Measurements from ENCODE around the gene CDH5.

The CDH5 gene

GRCh38 chr16:66374176-66374575 is 7.7 kb downstream of the CDH5 start:
- no peak for DNase-seq (ENCODE audit: low read depth in 2 of 2)

- no peak for DNase-seq (ENCODE audit: low read depth in 2 of 2)
These were observed 9.0 kb downstream of the CDH5 start for GRCh38 chr16:66375451-66375850.

DNA sequence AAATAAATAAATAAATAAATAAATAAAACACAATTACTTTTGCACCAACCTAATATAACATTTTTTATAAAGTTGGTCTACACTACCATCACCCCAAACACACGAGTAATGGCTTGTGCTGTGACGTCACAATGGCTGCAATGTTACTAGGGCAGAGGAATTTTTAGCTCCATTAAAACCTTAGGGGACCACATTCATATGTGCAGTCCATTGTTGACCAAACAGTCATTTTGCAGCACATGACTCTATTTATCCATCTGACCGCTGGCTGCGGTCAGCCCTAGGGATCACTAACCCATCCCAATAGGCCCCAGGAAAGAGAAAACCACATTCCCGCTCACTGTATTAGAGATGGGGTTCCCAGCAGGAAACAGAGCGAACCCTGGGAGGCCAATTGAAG is 9.6 kb downstream of the CDH5 start:
- no peak for DNase-seq (ENCODE audit: low read depth in 2 of 2)

DNA sequence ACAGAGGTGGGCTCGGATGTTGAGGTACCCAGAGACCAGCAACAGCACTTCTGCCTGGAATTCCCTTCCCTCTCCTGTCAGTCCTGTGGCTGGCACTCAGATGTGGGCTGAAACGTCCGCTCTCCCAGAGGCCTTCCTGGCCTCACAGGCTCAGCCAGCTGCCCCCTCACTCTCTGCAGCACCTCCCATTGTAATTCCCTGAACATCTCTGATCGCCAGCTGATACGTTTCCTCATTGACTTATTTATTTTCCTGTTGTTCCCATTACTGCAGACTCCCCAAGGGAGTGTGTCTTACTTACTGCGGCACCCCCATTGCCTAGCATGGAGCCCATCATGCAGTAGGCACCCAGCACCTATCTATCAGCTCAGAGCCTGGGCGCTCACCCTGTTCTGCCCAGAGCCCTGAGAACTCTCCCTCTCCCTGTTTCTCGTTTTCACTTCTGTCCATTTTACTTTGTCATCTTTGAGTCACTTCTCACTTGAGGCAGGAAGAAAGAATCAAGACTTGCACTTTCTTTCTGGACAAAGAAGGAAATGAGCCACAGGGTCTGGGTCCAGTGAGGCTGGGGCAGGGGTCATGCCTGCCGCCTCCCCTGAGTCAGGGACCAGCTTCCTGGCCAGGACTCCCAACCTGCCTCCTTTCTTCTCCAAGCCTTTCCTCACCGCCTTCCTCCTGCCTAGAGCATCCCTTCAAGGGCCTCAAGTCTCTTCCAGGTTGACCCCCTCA is 10.2 kb downstream of the CDH5 start:
- DNase-seq (ENCODE audit: low read depth in 2 of 2), result no peak

- DNase-seq (ENCODE audit: low read depth in 2 of 2), result no peak
These were observed 10.8 kb downstream of the CDH5 start for GRCh38 chr16:66377324-66377723.

GRCh38 chr16:66378741-66379570 is 12.5 kb downstream of the CDH5 start:
- DNase-seq (ENCODE audit: low read depth in 2 of 2), result no peak

GRCh38 chr16:66379571-66379941 is 13.1 kb downstream of the CDH5 start:
- no peak for DNase-seq (ENCODE audit: low read depth in 2 of 2)

- no peak for DNase-seq (ENCODE audit: low read depth in 2 of 2)
These were observed 13.9 kb downstream of the CDH5 start for GRCh38 chr16:66380421-66380820.

DNA sequence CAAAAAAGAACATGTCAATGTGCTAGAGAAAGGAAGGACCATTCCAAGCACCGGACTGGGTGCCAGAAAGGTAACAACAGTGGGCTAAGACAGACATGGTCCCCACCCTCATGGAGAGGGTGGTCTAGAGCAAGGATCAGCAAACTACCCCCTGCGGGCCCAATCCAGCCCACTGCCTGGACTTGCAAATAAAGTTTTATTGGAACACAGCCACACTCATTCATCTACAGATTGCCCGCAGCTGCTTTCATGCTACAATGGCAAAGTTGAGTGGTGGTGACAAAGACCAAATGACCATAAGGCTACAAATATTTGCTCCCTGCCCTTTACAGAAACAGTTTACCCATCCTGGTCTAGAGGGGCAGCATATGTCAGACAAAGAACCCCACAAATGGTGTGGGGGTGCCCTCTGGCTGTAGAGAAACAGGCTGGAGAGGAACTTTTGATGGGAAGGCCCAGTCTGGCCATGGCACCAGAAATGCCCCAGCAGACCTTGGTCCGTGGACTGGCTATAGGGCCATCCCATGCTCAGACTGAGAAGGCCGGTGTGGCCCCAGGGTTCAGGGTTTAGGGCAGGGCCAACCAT is 15.2 kb downstream of the CDH5 start:
- no peak for DNase-seq (ENCODE audit: low read depth in 2 of 2)

DNA sequence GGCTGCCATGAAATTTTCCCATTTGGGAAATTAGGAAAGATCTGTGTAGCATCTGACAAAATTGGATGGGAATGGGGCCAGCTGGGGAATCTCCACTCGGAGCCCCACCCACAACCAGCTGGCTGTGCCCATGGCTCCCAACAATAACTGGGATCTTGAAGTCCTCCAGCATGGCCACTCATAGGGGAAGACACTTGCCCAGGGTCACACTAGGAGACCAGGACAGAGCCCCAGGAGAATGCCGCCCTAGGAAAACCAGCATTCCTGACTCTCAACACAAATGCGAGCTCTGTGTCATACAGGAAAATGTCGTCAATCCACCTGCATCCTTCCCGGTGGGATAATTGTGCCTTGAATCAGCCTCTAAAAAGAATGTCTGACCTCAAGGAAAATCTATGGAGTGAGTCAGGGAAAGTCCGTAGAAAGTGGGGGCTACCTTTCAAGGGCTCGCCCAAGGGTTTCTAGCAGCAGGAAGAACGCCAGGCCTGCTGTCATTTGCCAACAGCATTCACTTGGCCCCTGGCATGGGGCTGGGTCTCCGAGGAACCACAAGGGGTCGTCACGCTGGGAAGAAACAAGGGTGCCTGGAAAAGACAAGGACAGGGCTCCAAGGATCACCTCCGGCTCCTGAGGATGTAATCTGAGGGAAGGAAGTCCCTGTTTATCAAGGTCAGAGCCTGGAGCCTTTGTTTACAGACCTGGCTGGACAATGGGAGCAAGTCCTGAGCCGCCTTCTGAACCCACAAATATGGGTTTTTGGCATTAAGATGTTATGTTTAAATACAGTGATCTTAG is 15.9 kb downstream of the CDH5 start:
- no peak for DNase-seq (ENCODE audit: low read depth in 2 of 2)

GRCh38 chr16:66382966-66383299 is 16.4 kb downstream of the CDH5 start:
- DNase-seq (ENCODE audit: low read depth in 2 of 2), result no peak

GRCh38 chr16:66383551-66383950 is 17.1 kb downstream of the CDH5 start:
- no peak for DNase-seq (ENCODE audit: low read depth in 2 of 2)

DNA sequence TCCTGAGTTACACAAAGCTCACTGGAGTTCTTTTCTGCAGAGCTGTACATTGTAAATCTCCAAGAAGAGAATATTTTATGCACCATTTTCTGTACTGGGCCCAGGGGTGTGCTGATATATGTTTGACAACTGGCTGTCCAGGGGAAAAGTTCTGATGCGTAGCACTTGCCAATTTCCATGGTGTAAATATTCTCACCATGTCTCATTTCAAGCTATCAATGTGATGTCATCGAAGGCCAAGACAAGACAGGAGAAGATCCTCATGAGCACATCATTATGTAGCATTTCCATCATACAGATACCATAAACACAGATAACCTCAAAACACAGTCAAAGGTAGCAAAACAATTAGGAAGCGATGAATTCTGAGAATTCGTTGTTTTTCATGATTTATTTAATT is 18.9 kb downstream of the CDH5 start:
- DNase-seq (ENCODE audit: low read depth in 2 of 2), result no peak

DNA sequence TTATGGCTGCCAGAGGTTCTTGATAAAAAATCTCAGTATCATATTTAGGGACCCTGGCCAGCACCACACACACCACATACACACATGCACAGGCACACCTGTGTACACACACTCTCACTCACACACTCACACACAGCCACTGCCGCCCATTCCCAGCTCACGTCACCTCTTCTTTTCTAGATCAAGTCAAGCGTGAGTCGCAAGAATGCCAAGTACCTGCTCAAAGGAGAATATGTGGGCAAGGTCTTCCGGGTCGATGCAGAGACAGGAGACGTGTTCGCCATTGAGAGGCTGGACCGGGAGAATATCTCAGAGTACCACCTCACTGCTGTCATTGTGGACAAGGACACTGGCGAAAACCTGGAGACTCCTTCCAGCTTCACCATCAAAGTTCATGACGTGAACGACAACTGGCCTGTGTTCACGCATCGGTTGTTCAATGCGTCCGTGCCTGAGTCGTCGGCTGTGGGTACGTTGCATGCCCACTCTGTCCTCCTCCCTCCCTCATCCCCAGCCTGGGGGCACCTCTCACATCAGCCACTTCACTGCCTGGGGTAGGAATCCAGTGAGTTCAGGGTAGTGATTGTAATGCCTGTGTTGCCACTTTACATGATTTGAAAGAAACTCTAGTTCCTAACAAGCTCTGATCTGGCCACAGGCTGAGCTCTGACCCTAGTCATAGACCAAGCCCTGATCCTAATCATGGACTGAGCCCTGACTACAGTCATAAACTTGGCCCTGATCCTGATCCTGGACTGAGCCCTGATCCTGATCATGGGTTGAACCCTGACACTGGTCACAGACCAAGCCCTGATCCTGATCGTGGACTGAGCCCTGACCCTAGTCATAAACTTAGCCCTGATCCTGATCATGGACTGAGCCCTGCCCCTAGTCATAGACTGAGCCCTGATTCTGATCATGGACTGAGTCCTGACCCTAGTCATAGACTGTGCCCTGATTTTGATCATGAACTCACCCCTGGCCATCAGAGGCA is 20.4 kb downstream of the CDH5 start:
- DNase-seq (ENCODE audit: low read depth in 2 of 2), result no peak

DNA sequence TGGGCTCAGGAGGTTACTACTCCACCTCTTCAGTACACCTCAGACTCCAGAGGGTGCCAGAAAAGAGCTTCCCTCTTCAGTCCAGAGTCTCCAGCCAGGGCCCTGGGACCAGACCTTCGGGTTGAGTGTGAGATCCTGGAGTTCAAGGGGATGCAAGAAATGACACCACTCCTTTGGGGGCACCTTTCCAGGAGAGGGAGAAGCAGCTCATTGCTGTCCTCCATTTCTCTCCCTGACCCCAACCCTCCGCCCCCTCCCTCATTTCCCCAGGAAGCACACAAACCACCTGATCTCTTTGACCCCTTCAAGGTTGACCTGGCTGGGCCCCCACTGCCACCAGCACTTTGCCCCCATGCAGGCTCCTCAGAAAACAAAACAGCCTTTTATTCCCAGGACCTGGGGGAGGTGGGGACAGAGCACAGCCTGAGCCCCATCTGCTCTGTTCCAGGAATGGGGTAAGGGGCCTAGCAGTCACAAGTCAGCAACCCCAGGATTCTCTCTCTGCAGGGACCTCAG is 21.4 kb downstream of the CDH5 start:
- DNase-seq (ENCODE audit: low read depth in 2 of 2), result no peak

- no peak for DNase-seq (ENCODE audit: low read depth in 2 of 2)
These were observed 22.1 kb downstream of the CDH5 start for GRCh38 chr16:66388350-66389139.

DNA sequence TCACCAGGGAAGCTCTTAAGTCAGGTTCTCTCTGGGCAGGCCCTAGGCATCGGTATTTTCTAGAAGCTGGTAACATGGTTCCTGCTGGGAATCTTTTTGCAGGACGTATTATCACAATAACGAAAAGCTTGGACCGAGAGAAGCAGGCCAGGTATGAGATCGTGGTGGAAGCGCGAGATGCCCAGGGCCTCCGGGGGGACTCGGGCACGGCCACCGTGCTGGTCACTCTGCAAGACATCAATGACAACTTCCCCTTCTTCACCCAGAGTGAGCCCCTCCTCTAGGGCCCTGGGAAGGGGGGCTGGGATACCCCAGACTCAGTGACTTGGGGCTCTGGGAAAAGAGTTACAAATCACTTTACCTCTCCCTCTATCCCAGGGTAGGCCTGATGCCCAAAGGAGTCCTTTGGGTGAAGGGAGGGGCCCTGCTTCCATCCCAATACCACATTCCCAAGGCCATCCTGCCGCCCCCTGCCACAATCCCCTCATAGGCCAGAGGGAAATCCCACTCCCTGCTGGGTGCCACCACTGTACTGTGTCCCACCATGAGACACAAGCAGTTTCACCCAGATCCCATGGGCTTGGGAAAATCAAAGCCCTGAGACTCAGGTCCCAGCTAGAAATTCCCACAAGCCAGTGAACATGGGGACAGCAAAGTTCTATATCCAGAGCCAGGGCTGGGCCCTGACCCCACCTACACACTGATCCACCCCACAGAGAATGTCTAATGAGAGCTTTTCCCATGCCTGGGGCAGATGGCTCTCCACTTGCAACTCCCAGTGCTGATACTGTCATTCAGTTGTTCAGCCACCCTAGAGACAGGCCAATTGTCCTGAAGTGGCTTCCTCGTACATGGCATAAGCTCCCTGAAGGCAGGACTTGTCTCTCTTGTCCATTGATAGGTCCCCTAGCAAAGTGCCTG is 23.0 kb downstream of the CDH5 start:
- no peak for DNase-seq (ENCODE audit: low read depth in 2 of 2)

- DNase-seq (ENCODE audit: low read depth in 2 of 2), result no peak
These were observed 24.0 kb downstream of the CDH5 start for GRCh38 chr16:66390346-66391108.
